ENCODE results near the gene UPF1. TPM values are rescaled to one million over a fixed set of nuclear protein-coding genes. Genes with fewer than 3 reads are reported as not detected.

UPF1 gene
- total RNA-seq, 1 donor from 2014 or later, result 57.8 TPM

GRCh38 chr19:18857223-18857622, 25.5 kb downstream of the UPF1 start:
- Histone ChIP-seq H2AFZ (ENCODE audit: low read depth, low read length) (no peak overlapping the region), H3K79me2 (ENCODE audit: insufficient read depth, low read length) (peaks cover 13% of the 10 kb centered on the region), H3K4me3 (ENCODE audit: insufficient read depth, low read depth, low read length) (no peak overlapping the region), H3K4me1 (ENCODE audit: insufficient read depth, low read length) (no peaks in the 10 kb centered on the region), H3K27ac (ENCODE audit: low read depth, low read length) (no peak overlapping the region), H3K9me3 (ENCODE audit: insufficient read depth, low read depth, low read length) (no peaks in the 10 kb centered on the region), H3K27me3 (ENCODE audit: insufficient read depth, low read length) (no peaks in the 10 kb centered on the region), H4K20me1 (ENCODE audit: insufficient read depth, low read length) (peaks cover 84% of the 10 kb centered on the region), H3K36me3 (ENCODE audit: insufficient read depth, low read length) (peaks cover 37% of the 10 kb centered on the region), H3K4me2 (ENCODE audit: low read length) (no peak overlapping the region), H3K9ac (ENCODE audit: low read length) (no peak overlapping the region)
- Mint-ChIP-seq H3K4me1 (ENCODE audit: low read depth, unreplicated experiment) (no peaks in the 10 kb centered on the region), H3K27me3 (ENCODE audit: low read depth, unreplicated experiment) (no peaks in the 10 kb centered on the region), H3K4me3 (ENCODE audit: unreplicated experiment) (no peak overlapping the region), H3K36me3 (ENCODE audit: low read depth, unreplicated experiment) (peaks cover 25% of the 10 kb centered on the region), H3K9me3 (ENCODE audit: unreplicated experiment) (no peaks in the 10 kb centered on the region), H3K27ac (ENCODE audit: unreplicated experiment) (no peak overlapping the region)
- DNase-seq (ENCODE audit: low read depth) (no peak), FAIRE-seq (no peak)
- TF ChIP-seq, protein P1, sequence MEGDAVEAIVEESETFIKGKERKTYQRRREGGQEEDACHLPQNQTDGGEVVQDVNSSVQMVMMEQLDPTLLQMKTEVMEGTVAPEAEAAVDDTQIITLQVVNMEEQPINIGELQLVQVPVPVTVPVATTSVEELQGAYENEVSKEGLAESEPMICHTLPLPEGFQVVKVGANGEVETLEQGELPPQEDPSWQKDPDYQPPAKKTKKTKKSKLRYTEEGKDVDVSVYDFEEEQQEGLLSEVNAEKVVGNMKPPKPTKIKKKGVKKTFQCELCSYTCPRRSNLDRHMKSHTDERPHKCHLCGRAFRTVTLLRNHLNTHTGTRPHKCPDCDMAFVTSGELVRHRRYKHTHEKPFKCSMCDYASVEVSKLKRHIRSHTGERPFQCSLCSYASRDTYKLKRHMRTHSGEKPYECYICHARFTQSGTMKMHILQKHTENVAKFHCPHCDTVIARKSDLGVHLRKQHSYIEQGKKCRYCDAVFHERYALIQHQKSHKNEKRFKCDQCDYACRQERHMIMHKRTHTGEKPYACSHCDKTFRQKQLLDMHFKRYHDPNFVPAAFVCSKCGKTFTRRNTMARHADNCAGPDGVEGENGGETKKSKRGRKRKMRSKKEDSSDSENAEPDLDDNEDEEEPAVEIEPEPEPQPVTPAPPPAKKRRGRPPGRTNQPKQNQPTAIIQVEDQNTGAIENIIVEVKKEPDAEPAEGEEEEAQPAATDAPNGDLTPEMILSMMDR (IDR thresholded peaks at IDR 0.05; ENCODE audit: insufficient read depth, low read depth, low read length), result no peak
- TF ChIP-seq EZH2 (IDR thresholded peaks at IDR 0.05; ENCODE audit: insufficient read depth, low read length), result no peak

GRCh38 chr19:18858906-18859646, 27.3 kb downstream of the UPF1 start:
- peaks cover 4% of the 10 kb centered on the region for H3K79me2 ChIP-seq (ENCODE audit: insufficient read depth, low read length)
- Mint-ChIP-seq H3K27me3 (ENCODE audit: low read depth, unreplicated experiment) (no peaks in the 10 kb centered on the region), H3K4me1 (ENCODE audit: low read depth, unreplicated experiment) (no peaks in the 10 kb centered on the region), H3K9me3 (ENCODE audit: unreplicated experiment) (no peaks in the 10 kb centered on the region), H3K36me3 (ENCODE audit: low read depth, unreplicated experiment) (peaks cover 21% of the 10 kb centered on the region), H3K4me3 (ENCODE audit: unreplicated experiment) (no peak overlapping the region), H3K27ac (ENCODE audit: unreplicated experiment) (no peak overlapping the region)
- no peak overlapping the region for H3K9ac ChIP-seq (ENCODE audit: low read length)
- TF ChIP-seq EZH2 (IDR thresholded peaks at IDR 0.05; ENCODE audit: insufficient read depth, low read length), result no peak
- TF ChIP-seq, protein P1 (IDR thresholded peaks at IDR 0.05; ENCODE audit: insufficient read depth, low read depth, low read length), result no peak
- no peak overlapping the region for H3K27ac ChIP-seq (ENCODE audit: low read depth, low read length)
- H3K9me3 ChIP-seq (ENCODE audit: insufficient read depth, low read depth, low read length), result no peaks in the 10 kb centered on the region
- no peaks in the 10 kb centered on the region for H3K4me1 ChIP-seq (ENCODE audit: insufficient read depth, low read length)
- H3K36me3 ChIP-seq (ENCODE audit: insufficient read depth, low read length), result peaks cover 32% of the 10 kb centered on the region
- no peak overlapping the region for H3K4me2 ChIP-seq (ENCODE audit: low read length)
- no peak for FAIRE-seq
- peaks cover 77% of the 10 kb centered on the region for H4K20me1 ChIP-seq (ENCODE audit: insufficient read depth, low read length)
- H3K27me3 ChIP-seq (ENCODE audit: insufficient read depth, low read length), result no peaks in the 10 kb centered on the region
- no peak overlapping the region for H2AFZ ChIP-seq (ENCODE audit: low read depth, low read length)
- H3K4me3 ChIP-seq (ENCODE audit: insufficient read depth, low read depth, low read length), result no peak overlapping the region
- no peak for DNase-seq (ENCODE audit: low read depth)

DNA sequence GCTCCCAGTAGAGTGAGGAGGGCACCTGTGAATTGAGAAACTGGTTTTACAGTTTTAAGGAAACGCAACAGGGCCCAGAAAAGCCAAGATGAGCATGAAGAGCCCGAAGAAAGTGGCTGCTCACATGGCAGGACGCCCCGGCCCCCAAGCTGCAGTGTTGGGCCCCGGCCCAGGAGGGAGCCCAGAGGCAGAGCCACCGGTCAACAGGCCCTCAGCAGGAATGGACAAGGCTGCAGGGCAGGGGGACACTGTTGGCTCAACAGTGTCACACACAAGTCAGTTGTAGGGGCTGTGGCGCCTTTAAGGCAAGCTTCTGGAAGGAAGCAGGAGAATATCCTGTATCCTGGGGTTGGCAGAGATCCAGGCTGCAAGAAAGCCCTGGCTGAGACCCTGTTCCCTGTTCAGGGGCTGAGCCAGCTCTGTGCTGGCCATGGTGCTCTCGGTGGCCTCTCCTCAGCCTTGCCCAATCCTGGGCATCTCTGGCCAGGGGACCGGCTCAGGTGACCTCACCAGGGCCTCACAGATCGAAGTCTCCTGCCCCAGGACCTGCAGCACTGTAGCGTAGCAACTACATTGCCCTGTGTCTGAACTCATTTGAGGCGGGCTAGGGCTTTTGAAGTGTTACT, 28.0 kb downstream of the UPF1 start:
- no peaks in the 10 kb centered on the region for H3K4me1 ChIP-seq (ENCODE audit: insufficient read depth, low read length)
- peaks cover 74% of the 10 kb centered on the region for H4K20me1 ChIP-seq (ENCODE audit: insufficient read depth, low read length)
- no peak overlapping the region for H3K4me2 ChIP-seq (ENCODE audit: low read length)
- FAIRE-seq (no peak), DNase-seq (ENCODE audit: low read depth) (no peak)
- H3K27me3 ChIP-seq (ENCODE audit: insufficient read depth, low read length), result no peaks in the 10 kb centered on the region
- no peak overlapping the region for H3K27ac ChIP-seq (ENCODE audit: low read depth, low read length)
- Mint-ChIP-seq H3K4me1 (ENCODE audit: low read depth, unreplicated experiment) (no peaks in the 10 kb centered on the region), H3K27me3 (ENCODE audit: low read depth, unreplicated experiment) (no peaks in the 10 kb centered on the region), H3K36me3 (ENCODE audit: low read depth, unreplicated experiment) (peaks cover 20% of the 10 kb centered on the region), H3K27ac (ENCODE audit: unreplicated experiment) (no peak overlapping the region), H3K4me3 (ENCODE audit: unreplicated experiment) (no peak overlapping the region), H3K9me3 (ENCODE audit: unreplicated experiment) (no peaks in the 10 kb centered on the region)
- H3K9me3 ChIP-seq (ENCODE audit: insufficient read depth, low read depth, low read length), result no peaks in the 10 kb centered on the region
- no peak overlapping the region for H3K9ac ChIP-seq (ENCODE audit: low read length)
- TF ChIP-seq, protein P1 (IDR thresholded peaks at IDR 0.05; ENCODE audit: insufficient read depth, low read depth, low read length), result no peak
- TF ChIP-seq EZH2 (IDR thresholded peaks at IDR 0.05; ENCODE audit: insufficient read depth, low read length), result no peak
- peaks cover 32% of the 10 kb centered on the region for H3K36me3 ChIP-seq (ENCODE audit: insufficient read depth, low read length)
- H2AFZ ChIP-seq (ENCODE audit: low read depth, low read length), result no peak overlapping the region
- H3K4me3 ChIP-seq (ENCODE audit: insufficient read depth, low read depth, low read length), result no peak overlapping the region
- peaks cover 4% of the 10 kb centered on the region for H3K79me2 ChIP-seq (ENCODE audit: insufficient read depth, low read length)

Data from astrocyte (in vitro differentiated cells and primary cell).